Endometrial microvascular endothelial cells (primary cell): ENCODE measurements around the gene CFAP99. TPM values are rescaled to one million over a fixed set of nuclear protein-coding genes. Genes with fewer than 3 reads are reported as not detected.

Experiments used
- in situ Hi-C: cut with HindIII; loops from 2 replicates; pipeline ENCODE4 v1.10.0; 2017; ENCODE audit warnings: low sequenced_read_pairs, low pct_unique_long_range_greater_than_20kb; ENCODE audit errors: inconsistent ontology term
- total RNA-seq: library from RNA; depleted of rRNA; stranded (reverse); fragments of >200 nt; gene quantifications from one replicate; pipeline ENCODE4 v1.2.3, GENCODE V29; 2015; ENCODE audit errors: inconsistent ontology term

The CFAP99 gene
- total RNA-seq, 1 donor from 2014 or later: not detected

- in situ Hi-C loops: no loop called here
Observed at GRCh38 chr4:2485956-2486355, 67.2 kb downstream of the CFAP99 start.

DNA sequence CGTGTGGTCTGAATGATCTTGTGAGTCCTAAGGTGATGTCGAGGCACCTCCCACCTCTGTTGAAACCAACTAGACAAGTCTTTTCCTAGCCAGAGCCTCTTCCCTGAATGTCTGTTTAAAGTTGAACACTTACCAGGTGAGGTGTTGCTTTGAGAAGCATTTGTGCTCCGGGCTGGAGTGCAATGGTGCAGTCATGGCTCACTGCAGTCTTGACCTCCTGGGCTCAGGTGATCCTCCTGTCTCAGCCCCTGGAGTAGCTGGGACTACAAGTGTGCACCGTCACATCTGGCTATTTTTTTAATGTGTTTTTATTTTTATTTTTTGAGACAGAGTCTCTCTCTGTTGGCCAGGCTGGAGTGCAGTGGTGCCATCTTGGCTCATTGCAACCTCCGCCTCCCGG is 68.2 kb downstream of the CFAP99 start:
- in situ Hi-C loops: no loop called here

DNA sequence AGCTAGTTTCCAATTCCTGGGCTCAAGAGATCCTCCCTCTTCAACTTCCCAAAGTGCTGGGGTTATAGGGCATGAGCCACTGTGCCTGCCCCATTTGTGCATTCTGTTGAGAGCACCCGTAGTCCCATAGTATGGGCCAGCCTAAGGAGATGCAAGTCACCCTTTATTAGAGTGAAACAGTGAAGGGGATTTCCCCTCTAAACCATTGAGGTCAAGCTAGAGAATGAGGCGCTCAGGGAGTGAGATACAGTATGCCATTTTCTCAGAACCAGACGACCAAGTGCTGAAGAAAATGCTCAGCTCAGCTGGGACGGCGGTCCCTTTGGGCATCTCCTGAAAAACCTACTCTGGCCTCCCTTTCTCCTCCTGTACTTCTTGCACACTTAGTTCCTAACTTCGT is 68.9 kb downstream of the CFAP99 start:
- in situ Hi-C loops: no loop called here

DNA sequence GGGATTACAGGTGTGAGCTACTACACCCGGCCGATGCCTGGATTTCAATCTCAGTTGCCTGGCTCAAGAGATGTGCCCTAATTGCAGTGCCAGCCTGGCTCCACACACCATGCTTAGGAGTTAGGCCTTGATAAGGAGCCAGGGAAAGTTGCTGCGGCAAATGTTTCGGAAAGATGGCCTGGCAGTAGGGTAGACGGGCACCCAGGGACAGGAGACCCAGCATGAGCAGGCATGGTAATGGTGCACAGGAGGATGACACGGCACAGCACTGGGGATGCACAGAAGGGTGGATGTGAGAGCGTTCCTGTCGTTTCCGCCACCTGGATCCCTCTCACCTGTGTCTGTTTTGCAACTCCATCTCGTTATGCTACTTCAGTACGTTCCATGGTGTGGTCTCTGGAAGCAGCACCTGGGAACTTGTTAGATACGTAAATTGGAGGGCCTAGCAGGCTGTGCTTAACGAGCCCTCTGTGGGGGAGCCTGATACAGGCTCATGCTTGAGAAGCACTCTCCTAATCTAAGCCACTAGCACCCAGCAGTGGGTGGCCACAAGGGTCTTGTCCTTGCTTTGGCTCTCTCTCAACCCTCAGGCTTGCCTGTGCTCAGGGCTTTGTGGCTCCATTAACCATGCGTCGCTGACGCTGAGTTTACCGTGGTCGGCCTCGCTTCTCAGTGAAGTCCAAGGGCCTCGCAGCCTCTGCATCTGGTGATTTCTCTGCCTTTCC is 70.5 kb downstream of the CFAP99 start:
- in situ Hi-C loops: no loop called here

DNA sequence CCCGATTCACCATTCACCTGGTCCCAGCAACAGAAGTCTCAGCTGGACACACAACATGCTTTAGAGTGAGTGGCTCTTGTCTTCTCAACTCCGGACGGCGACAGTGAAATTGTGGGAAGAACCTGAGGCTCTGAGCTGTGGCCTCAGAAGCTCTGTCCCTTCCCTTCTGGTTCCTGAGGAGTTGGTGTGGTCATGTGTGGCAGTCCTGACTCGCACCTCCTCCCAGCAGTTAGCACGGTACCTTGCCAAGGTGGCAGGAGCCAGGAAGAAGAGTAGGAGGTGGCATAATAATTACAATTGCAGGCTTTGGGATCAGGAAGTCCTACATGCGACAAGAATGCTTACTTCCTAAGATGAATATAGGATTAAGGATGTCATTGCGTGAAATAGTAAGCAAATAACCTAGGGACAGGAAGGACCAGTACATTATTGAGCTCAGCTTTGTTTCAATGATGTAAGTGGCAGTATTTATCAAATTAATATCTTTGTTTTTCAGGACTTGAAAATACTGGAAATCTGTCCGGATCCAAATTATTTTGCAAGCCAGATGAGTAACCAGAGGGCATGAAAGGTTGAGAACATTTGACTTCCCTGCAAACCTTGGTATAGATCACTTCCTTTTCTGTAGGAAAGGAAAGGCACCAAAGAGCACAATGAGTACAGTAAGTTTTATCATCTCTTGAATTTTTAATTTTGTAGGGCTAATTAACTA is 71.2 kb downstream of the CFAP99 start:
- in situ Hi-C loops: no loop called here

DNA sequence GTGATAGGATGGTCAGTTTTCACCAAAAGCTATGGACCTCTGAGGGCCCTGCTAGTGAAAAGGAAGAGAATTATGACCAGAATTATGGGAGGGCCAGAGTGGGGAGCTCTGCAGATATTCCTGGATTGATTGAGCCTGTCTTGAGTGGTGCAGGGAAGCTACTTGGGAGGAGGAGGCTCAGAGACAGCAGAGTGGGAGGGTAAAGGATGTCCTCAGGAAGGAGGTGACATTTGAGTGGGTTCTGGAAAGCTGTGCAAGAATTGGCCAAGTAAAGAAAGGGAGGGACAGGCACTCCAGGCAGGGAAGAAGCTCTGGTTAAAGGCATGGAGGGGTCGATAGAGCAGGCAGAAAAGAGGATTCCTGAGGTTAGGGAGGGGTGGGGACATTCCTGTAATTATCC is 74.2 kb downstream of the CFAP99 start:
- in situ Hi-C loops: no loop called here

- in situ Hi-C loops: no loop called here
Observed at GRCh38 chr4:2494992-2495391, 76.2 kb downstream of the CFAP99 start.

DNA sequence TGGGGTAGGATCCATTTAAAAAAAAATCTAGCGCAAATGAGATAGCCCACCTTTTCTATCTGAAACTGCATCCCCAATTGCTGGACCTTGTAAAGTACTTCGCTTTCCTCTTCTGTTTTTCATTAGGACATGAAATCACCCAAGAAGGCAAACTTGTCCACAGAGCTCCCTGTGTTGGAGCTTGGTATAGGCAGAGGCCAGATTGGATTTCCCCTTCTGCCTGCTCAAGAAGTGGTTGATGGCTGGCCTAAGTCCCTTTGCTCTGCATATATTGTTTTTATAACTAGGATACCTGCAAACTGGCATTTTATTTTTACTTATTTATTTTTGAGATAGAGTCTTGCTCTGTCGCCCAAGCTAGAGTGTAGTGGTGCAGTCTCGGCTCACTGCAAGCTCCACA is 78.6 kb downstream of the CFAP99 start:
- in situ Hi-C loops: no loop called here

- in situ Hi-C loops: no loop called here
Observed at GRCh38 chr4:2497931-2498330, 79.2 kb downstream of the CFAP99 start.

DNA sequence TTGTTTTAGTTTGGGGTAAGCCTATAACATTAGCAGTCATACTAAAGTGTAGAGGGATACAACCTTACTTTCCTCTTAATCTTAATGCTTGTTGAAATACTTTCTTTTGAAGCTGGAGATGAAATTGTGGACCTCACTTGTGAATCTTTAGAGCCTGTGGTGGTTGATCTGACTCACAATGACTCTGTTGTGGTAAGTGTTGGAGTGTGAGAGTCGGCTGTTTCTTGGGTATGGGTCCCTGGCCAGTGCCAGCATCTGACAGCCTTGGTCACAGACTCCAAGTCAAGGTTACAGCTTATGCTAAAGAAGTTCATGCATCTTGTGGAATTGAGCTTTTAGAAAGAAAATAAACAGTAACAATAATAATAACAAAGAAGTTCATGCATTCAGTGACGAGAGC is 81.8 kb downstream of the CFAP99 start:
- in situ Hi-C loops: no loop called here

DNA sequence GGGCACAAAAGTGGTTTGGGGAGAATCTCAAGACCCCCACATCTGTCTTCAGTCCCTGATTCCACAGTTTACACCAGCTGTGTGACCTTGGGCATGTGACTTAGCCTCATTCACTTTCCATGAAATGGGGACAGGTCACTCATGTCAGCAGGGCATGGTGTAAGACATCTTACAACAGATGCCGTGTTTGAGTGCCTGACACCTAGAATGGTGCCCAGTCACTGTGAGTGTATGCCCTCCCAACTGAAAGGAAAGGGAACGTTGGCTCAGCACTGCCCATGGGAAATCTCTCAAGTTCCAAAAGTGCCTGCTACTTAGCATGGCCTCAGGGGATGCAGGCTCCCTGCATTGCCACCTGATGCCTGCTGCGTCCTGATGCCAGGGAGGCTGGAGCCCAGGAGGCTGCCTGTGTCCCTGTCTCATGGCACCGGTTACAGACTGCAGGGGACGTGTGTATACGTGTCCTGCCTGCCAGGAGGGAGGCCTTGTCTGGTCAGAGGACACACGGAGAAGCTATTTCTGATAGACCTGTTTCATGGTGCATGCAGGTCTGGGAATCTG is 82.4 kb downstream of the CFAP99 start:
- in situ Hi-C loops: no loop called here

- in situ Hi-C loops: no loop called here
Observed at GRCh38 chr4:2503809-2504208, 85.1 kb downstream of the CFAP99 start.

DNA sequence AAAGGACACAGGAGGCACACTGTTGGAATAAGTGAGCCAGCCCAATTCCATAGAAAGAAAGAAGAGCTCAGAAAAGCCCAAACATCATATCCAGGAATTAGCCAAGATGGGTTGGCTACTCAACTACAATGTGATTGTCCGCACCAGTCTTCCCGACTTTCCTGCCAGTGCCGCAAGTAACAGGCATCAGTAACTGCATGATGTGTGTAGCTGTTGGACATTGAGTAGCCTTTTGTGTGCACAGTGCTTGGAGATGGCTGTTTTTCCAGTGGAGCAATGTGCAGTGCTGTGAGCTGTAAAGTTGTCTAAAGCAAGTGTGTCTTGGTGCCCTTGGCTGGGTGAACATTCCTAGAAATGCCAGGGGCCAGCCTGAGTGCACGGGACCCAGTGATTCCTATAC is 88.5 kb downstream of the CFAP99 start:
- in situ Hi-C loops: no loop called here

DNA sequence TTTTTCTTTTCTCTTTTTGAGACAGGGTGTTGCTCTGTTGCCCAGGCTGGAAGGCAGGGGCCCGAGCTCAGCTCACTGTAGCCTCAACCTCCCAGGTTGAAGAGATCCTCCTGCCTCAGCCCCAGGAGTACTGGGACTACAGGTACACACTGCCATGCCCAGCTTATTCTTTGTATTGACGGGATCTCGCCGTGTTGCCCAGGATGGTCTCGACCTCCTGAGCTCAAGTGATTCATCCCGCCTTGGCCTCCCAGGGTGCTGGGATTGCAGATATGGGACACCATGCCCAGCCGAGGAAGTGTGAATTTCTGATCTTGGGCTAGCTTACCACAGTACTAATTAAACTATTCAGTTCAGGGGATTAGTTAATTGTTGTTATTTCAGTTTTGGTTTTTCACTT is 89.1 kb downstream of the CFAP99 start:
- in situ Hi-C loops: no loop called here

- in situ Hi-C loops: no loop called here
Observed at GRCh38 chr4:2510351-2511259, 91.8 kb downstream of the CFAP99 start.

DNA sequence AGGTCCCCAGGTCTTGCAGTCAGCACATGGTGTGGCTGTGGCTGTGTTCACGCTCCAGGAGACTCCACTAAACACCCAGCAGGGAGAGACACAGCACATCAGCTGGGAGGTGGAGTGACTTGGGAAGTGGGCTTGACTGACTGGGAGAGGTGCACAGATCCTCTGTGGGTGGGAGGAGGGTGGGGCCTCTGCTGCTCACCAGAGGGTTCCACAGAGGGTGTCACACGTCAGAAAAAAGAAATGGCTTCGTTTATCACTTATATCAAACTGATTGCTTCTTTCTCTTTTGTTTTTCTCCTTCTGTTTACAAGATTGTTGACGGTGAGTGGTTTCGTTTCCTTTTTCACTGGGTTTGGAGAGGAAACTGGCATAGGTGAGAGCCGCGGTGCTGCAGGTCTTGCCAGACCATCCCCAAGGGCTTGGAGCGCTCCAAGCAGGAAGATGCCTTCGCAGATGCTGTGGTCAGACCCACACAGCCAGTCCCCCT is 92.9 kb downstream of the CFAP99 start:
- in situ Hi-C loops: no loop called here
